PFSK-1 (cell line): ENCODE results near the gene EN1.

Experiments
- FOXP2 ChIP-seq: optimal IDR thresholded peaks from 2 replicates; pipeline ENCODE3; 2011; ENCODE audit warnings: borderline replicate concordance, control low read depth, inconsistent platforms; ENCODE audit not compliant: insufficient read depth; ENCODE audit errors: extremely low read length, extremely low read depth
- POLR2AphosphoS5 ChIP-seq: IDR thresholded peaks from 2 replicates; pipeline ENCODE4 v1.6.1; 2012; ENCODE audit warnings: low read depth, mild to moderate bottlenecking, control low read depth, low read length, moderate library complexity
- REST ChIP-seq, 2 experiments: IDR thresholded peaks; 2 replicates each; pipeline versions ENCODE4 v1.6.1 to v1.8.0; 2011 to 2012; ENCODE audit warnings: low read depth in 2 of 2, low read length in 2 of 2, control low read depth in 1 of 2, inconsistent platforms in 1 of 2, mild to moderate bottlenecking in 1 of 2, moderate library complexity in 1 of 2; ENCODE audit not compliant: insufficient read depth in 1 of 2
- SIN3A ChIP-seq: IDR thresholded peaks from 2 replicates; pipeline ENCODE4 v1.6.1; 2012; ENCODE audit warnings: mild to moderate bottlenecking, low read length, moderate library complexity, borderline replicate concordance; ENCODE audit not compliant: insufficient read depth
- TAF1 ChIP-seq: IDR thresholded peaks from 2 replicates; pipeline ENCODE4 v1.6.1; 2012; ENCODE audit warnings: low read length, control low read depth, borderline replicate concordance; ENCODE audit not compliant: insufficient read depth

The EN1 gene

GRCh38 chr2:118859157-118859770, 11.8 kb upstream of the EN1 start:
- TF ChIP-seq FOXP2: no peak
- TF ChIP-seq SIN3A: no peak
- no peak for TF ChIP-seq REST (IDR thresholded peaks at IDR 0.05; ENCODE audit: insufficient read depth in 1 of 2, low read depth in 2 of 2, low read length in 2 of 2)
- TF ChIP-seq POLR2AphosphoS5: no peak
- TF ChIP-seq TAF1: no peak

- no peak for TF ChIP-seq FOXP2
- TF ChIP-seq TAF1: no peak
- TF ChIP-seq SIN3A: no peak
- no peak for TF ChIP-seq REST (IDR thresholded peaks at IDR 0.05; ENCODE audit: insufficient read depth in 1 of 2, low read depth in 2 of 2, low read length in 2 of 2)
- no peak for TF ChIP-seq POLR2AphosphoS5
Observed at GRCh38 chr2:118858485-118859156, 11.2 kb upstream of the EN1 start.

GRCh38 chr2:118857677-118858484, 10.4 kb upstream of the EN1 start:
- TF ChIP-seq FOXP2 (no peak), SIN3A (no peak), POLR2AphosphoS5 (no peak), TAF1 (no peak), REST (IDR thresholded peaks at IDR 0.05; ENCODE audit: insufficient read depth in 1 of 2, low read depth in 2 of 2, low read length in 2 of 2) (no peak)

- TF ChIP-seq REST (IDR thresholded peaks at IDR 0.05; ENCODE audit: insufficient read depth in 1 of 2, low read depth in 2 of 2, low read length in 2 of 2): no peak
- TF ChIP-seq SIN3A: no peak
- TF ChIP-seq TAF1: no peak
- TF ChIP-seq POLR2AphosphoS5: no peak
- TF ChIP-seq FOXP2: no peak
Observed at GRCh38 chr2:118856978-118857676, 9.7 kb upstream of the EN1 start.
